HCT116 (cell line): ENCODE data around the gene TRDMT1. TPM values are rescaled to one million over a fixed set of nuclear protein-coding genes. Genes with fewer than 3 reads are reported as not detected.

Source experiments
- ATAC-seq: fragments of 200-7000 bp; cut with Tn5 transposase; 2 replicates; pipeline ENCODE4 v1.9.1; 2020; ENCODE audit warnings: mild to moderate bottlenecking, moderate library complexity
- BruUV-seq: library from RNA; stranded (reverse); fragments of 400-500 nt; replicated peaks from 2 replicates; lab custom pipeline; 2021; lab: Mats Ljungman, UMichigan
- CTCF ChIA-PET: fragments of 300-600 bp; sonication (Branson Sonifier 250); formaldehyde crosslinking; loops from one replicate; lab custom pipeline; 2021; ENCODE audit warnings: antibody characterized with exemption; lab: Charles Lee
- POLR2A ChIA-PET: fragments of 300-600, 350-600 bp; sonication (Branson Sonifier 250); formaldehyde crosslinking; loops from one replicate; lab custom pipeline; 2021; ENCODE audit warnings: antibody characterized with exemption; lab: Charles Lee
- RAD21 ChIA-PET, 2 experiments: fragments of 300-600 bp; sonication (Branson Sonifier 250); formaldehyde crosslinking; loops; one replicate each; lab custom pipeline; 2023; ENCODE audit warnings: low total read pairs in 2 of 2; ENCODE audit not compliant: uncharacterized antibody in 2 of 2, unreplicated experiment in 2 of 2, low non-redundant PET in 1 of 2; lab: Charles Lee
- DNase-seq: peaks from one replicate; pipeline ENCODE4 v3.0.0-alpha.2; 2010; ENCODE audit warnings: low read depth, low spot score
- H2AFZ ChIP-seq: fragments of 200-600 bp; shearing (Covaris generic), sonication (generic); 2 replicates; pipeline ENCODE4 v1.6.1; 2017; ENCODE audit warnings: low read depth, mixed run types, mixed read lengths, antibody characterized with exemption, low read length; ENCODE audit not compliant: poor library complexity, severe bottlenecking
- H3K27ac ChIP-seq: 2 replicates; pipeline ENCODE4 v1.5.1; 2012; ENCODE audit warnings: low read depth, low read length
- H3K27me3 ChIP-seq: fragments of 200-600 bp; sonication (generic); 2 replicates; pipeline ENCODE4 v1.6.1; 2016; ENCODE audit warnings: mixed run types, low read length, mixed read lengths; ENCODE audit not compliant: insufficient read depth
- H3K36me3 ChIP-seq, 2 experiments: fragments of 200-500 bp in 1 of 2; fragments of 200-600 bp in 1 of 2; sonication (Bioruptor generic) in 1 of 2; sonication (generic) in 1 of 2; 2 replicates each; pipeline versions ENCODE4 v1.5.1 to v1.6.1; 2014 to 2016; ENCODE audit warnings: low read length in 2 of 2, inconsistent platforms in 1 of 2, mixed read lengths in 1 of 2, mixed run types in 1 of 2; ENCODE audit not compliant: insufficient read depth in 2 of 2, control insufficient read depth in 1 of 2
- H3K4me1 ChIP-seq, 2 experiments: fragments of 200-600 bp in 1 of 2; sonication (generic) in 1 of 2; 2 replicates each; pipeline versions ENCODE4 v1.5.1 to v1.6.1; 2012 to 2017; ENCODE audit warnings: low read length in 2 of 2, inconsistent platforms in 1 of 2, mild to moderate bottlenecking in 1 of 2, mixed read lengths in 1 of 2, mixed run types in 1 of 2, moderate library complexity in 1 of 2; ENCODE audit not compliant: insufficient read depth in 2 of 2, control insufficient read depth in 1 of 2
- H3K4me2 ChIP-seq: fragments of 200-600 bp; sonication (generic); 2 replicates; pipeline ENCODE4 v1.6.1; 2017; ENCODE audit warnings: mixed run types, low read length, mixed read lengths
- H3K4me3 ChIP-seq, 2 experiments: fragments of 200-600 bp in 1 of 2; sonication (generic) in 1 of 2; replicated peaks in 1 of 2; 2 replicates each; pipeline ENCODE4 v1.5.1; 2011 to 2016; ENCODE audit warnings: low read length in 2 of 2, control low read depth in 1 of 2, low read depth in 1 of 2, mild to moderate bottlenecking in 1 of 2, mixed read lengths in 1 of 2, mixed run types in 1 of 2
- H3K79me2 ChIP-seq: fragments of 200-600 bp; sonication (generic); 2 replicates; pipeline ENCODE4 v1.6.1; 2017; ENCODE audit warnings: mild to moderate bottlenecking, mixed run types, low read length, moderate library complexity, mixed read lengths; ENCODE audit not compliant: insufficient read depth
- H3K9ac ChIP-seq: fragments of 200-600 bp; sonication (generic); 2 replicates; pipeline ENCODE4 v1.6.1; 2016; ENCODE audit warnings: low read length, mixed read lengths
- H3K9me2 ChIP-seq: fragments of 200-600 bp; sonication (generic), shearing (Covaris generic); 2 replicates; pipeline ENCODE4 v1.6.1; 2017; ENCODE audit warnings: mixed run types, mild to moderate bottlenecking, moderate library complexity; ENCODE audit not compliant: insufficient read depth
- H3K9me3 ChIP-seq, 2 experiments: fragments of 200-500 bp in 1 of 2; fragments of 200-600 bp in 1 of 2; sonication (Bioruptor generic) in 1 of 2; sonication (generic) in 1 of 2; 2 replicates each; pipeline ENCODE4 v1.6.1; 2014 to 2017; ENCODE audit warnings: low read length in 2 of 2, mixed read lengths in 2 of 2, inconsistent platforms in 1 of 2, low read depth in 1 of 2, mild to moderate bottlenecking in 1 of 2, mixed run types in 1 of 2, moderate library complexity in 1 of 2; ENCODE audit not compliant: control insufficient read depth in 1 of 2, insufficient read depth in 1 of 2
- H4K20me1 ChIP-seq: fragments of 200-600 bp; sonication (generic), shearing (Covaris generic); 2 replicates; pipeline ENCODE4 v1.6.1; 2017; ENCODE audit warnings: mixed run types, mild to moderate bottlenecking, moderate library complexity; ENCODE audit not compliant: insufficient read depth
- CEBPB ChIP-seq: IDR thresholded peaks from 2 replicates; pipeline ENCODE4 v1.6.1; 2012; ENCODE audit warnings: low read depth
- ELF1 ChIP-seq: IDR thresholded peaks from 2 replicates; pipeline ENCODE4 v1.6.1; 2012; ENCODE audit warnings: low read depth, borderline replicate concordance
- EZH2 ChIP-seq: fragments of 200-600 bp; sonication (generic); IDR thresholded peaks from 2 replicates; pipeline ENCODE4 v1.6.1; 2017; ENCODE audit warnings: antibody characterized with exemption, mixed run types
- EZH2phosphoT487 ChIP-seq: fragments of 200-600 bp; IDR thresholded peaks from 2 replicates; pipeline ENCODE4 v1.6.1; 2018; ENCODE audit warnings: antibody characterized with exemption, borderline replicate concordance
- FOSL1 ChIP-seq: IDR thresholded peaks from 2 replicates; pipeline ENCODE4 v1.6.1; 2012; ENCODE audit warnings: low read depth
- POLR2A ChIP-seq: IDR thresholded peaks from 2 replicates; pipeline ENCODE4 v1.7.0; 2011; ENCODE audit warnings: borderline replicate concordance; ENCODE audit not compliant: insufficient read depth, insufficient read length; ENCODE audit errors: extremely low read depth
- RAD21 ChIP-seq: IDR thresholded peaks from 2 replicates; pipeline ENCODE4 v1.6.1; 2012; ENCODE audit warnings: low read depth, mild to moderate bottlenecking
- SIN3A ChIP-seq: IDR thresholded peaks from 2 replicates; pipeline ENCODE4 v1.6.1; 2012; ENCODE audit warnings: low read depth
- SP1 ChIP-seq: IDR thresholded peaks from 2 replicates; pipeline ENCODE4 v1.6.1; 2012; ENCODE audit warnings: low read depth
- SRF ChIP-seq: IDR thresholded peaks from 2 replicates; pipeline ENCODE4 v1.6.1; 2012; ENCODE audit warnings: low read depth
- TCF7L2 ChIP-seq: IDR thresholded peaks from 2 replicates; pipeline ENCODE4 v1.7.0; 2011; ENCODE audit warnings: borderline replicate concordance, inconsistent platforms; ENCODE audit not compliant: insufficient read depth, insufficient read length; ENCODE audit errors: extremely low read depth
- ZBTB33 ChIP-seq: IDR thresholded peaks from 2 replicates; pipeline ENCODE4 v1.6.1; 2011; ENCODE audit warnings: mild to moderate bottlenecking, low read length, moderate library complexity; ENCODE audit not compliant: insufficient replicate concordance; ENCODE audit errors: extremely low read depth
- ZFX ChIP-seq: fragments of 450-650 bp; IDR thresholded peaks from 2 replicates; pipeline ENCODE4 v1.6.1; 2017
- ZNF274 ChIP-seq: fragments of 200-500 bp; sonication (Bioruptor generic); IDR thresholded peaks from 2 replicates; pipeline ENCODE4 v1.6.1; 2014; ENCODE audit warnings: mild to moderate bottlenecking, low read depth, low read length, inconsistent platforms
- intact Hi-C: fragments of 100-400 bp; cut with micrococcal nuclease; formaldehyde crosslinking; loops from 2 replicates; pipeline ENCODE4 v1.10.0; 2022
- total RNA-seq: library from RNA; stranded (reverse); gene quantifications from one replicate; pipeline ENCODE4 v1.2.1, GENCODE V29; 2021; ENCODE audit not compliant: unreplicated experiment
- TF ChIP-seq, protein P1 (sequence below), 3 experiments: fragments of 200-600 bp in 1 of 3; sonication (generic) in 1 of 3; IDR thresholded peaks in 2 of 3; conservative IDR thresholded peaks in 1 of 3; 2 replicates each; pipeline ENCODE4 v1.5.1; 2012 to 2017; ENCODE audit warnings: low read depth in 2 of 3, low read length in 2 of 3, antibody characterized with exemption in 1 of 3, borderline replicate concordance in 1 of 3, control low read depth in 1 of 3, mild to moderate bottlenecking in 1 of 3, mixed read lengths in 1 of 3, mixed run types in 1 of 3, moderate library complexity in 1 of 3; ENCODE audit not compliant: insufficient read depth in 1 of 3
- TF ChIP-seq, protein P2 (sequence below): IDR thresholded peaks from 2 replicates; pipeline ENCODE4 v1.6.1; 2012

TRDMT1 gene
- total RNA-seq, 1 experiment from 2014 or later = 8.6 TPM

DNA sequence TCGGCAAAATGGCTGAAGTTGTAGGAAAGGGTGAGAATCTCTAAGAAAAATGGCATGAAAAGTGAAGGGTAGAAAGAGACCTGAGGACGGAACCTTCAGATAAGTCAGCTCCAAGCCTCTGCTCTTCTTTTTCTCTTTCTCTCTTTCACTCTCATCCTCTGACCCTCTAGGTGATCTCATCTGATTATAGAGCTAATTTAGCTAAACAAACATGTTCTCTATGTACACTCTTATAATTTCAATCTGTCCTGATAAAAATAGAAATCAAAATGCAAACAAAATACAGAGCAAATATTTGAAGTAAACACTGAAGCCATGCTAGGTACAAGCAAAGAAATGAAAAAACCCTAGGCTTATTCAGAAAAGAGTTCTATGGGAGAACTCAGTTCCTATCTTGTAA, 57.4 kb downstream of the TRDMT1 start:
- Histone ChIP-seq H3K4me1 (no peaks in the 10 kb centered on the region), H3K36me3 (no peaks in the 10 kb centered on the region), H3K4me3 (no peak overlapping the region), H3K4me2 (no peak overlapping the region), H3K9me3 (no peaks in the 10 kb centered on the region), H2AFZ (no peak overlapping the region), H3K9me2 (no peaks in the 10 kb centered on the region), H4K20me1 (no peaks in the 10 kb centered on the region), H3K9ac (no peak overlapping the region), H3K27ac (no peak overlapping the region), H3K79me2 (no peaks in the 10 kb centered on the region), H3K27me3 (no peaks in the 10 kb centered on the region)
- ChIA-PET RAD21 (no interaction called here), CTCF (no interaction called here), POLR2A (no interaction called here)
- no TSS peak for BruUV-seq
- DNase-seq = no peak
- intact Hi-C loops = no loop called here
- TF ChIP-seq, protein P1, sequence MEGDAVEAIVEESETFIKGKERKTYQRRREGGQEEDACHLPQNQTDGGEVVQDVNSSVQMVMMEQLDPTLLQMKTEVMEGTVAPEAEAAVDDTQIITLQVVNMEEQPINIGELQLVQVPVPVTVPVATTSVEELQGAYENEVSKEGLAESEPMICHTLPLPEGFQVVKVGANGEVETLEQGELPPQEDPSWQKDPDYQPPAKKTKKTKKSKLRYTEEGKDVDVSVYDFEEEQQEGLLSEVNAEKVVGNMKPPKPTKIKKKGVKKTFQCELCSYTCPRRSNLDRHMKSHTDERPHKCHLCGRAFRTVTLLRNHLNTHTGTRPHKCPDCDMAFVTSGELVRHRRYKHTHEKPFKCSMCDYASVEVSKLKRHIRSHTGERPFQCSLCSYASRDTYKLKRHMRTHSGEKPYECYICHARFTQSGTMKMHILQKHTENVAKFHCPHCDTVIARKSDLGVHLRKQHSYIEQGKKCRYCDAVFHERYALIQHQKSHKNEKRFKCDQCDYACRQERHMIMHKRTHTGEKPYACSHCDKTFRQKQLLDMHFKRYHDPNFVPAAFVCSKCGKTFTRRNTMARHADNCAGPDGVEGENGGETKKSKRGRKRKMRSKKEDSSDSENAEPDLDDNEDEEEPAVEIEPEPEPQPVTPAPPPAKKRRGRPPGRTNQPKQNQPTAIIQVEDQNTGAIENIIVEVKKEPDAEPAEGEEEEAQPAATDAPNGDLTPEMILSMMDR (IDR thresholded peaks at IDR 0.05 in 2 of 3, conservative IDR thresholded peaks at IDR 0.05 in 1 of 3; ENCODE audit: borderline replicate concordance in 1 of 3, insufficient read depth in 1 of 3, low read depth in 2 of 3, low read length in 2 of 3) = no peak
- TF ChIP-seq EZH2 (no peak), ZNF274 (no peak), POLR2A (no peak), CEBPB (no peak), EZH2phosphoT487 (no peak), SP1 (no peak), SRF (no peak), SIN3A (no peak)
- ATAC-seq = no peak

DNA sequence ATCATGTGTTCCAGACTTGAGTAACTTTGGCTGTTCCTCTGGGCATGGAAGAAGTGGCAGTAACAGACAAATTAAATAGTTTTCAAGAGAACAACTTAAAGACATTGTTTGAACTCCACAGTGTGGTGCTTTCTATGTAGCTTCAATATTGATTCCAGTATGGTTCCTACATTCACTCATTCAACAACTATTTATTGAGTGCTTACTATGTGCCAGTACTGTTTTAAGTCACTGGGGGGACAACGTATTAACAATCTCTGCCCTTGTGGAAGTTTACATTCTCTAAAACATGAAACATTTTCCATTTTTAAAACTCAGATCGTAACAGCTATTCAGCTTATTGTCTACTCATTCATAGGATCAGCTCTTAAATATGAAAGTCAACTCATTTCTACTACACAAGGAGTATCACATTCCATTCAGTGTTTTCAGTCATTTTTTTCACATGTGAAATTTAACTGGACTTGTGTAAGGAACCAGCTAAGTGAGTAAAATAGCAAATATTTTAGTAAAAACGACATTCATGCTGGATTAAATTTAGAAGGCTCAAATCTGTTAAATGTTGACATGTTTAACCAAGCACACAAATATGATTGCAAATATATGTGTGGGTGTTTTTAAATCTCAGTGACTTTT, 58.3 kb downstream of the TRDMT1 start:
- Histone ChIP-seq H3K79me2 (no peaks in the 10 kb centered on the region), H3K27me3 (no peaks in the 10 kb centered on the region), H3K9me2 (no peaks in the 10 kb centered on the region), H4K20me1 (no peaks in the 10 kb centered on the region), H3K27ac (no peak overlapping the region), H2AFZ (no peak overlapping the region), H3K9ac (no peak overlapping the region), H3K9me3 (no peaks in the 10 kb centered on the region), H3K36me3 (no peaks in the 10 kb centered on the region), H3K4me3 (no peak overlapping the region), H3K4me1 (no peaks in the 10 kb centered on the region), H3K4me2 (no peak overlapping the region)
- ATAC-seq = no peak
- POLR2A ChIA-PET = no interaction called here
- CTCF ChIA-PET = no interaction called here
- BruUV-seq = no TSS peak
- DNase-seq = no peak
- intact Hi-C loops = no loop called here
- RAD21 ChIA-PET = no interaction called here
- TF ChIP-seq ZNF274 (no peak), SIN3A (no peak), FOSL1 (no peak), TCF7L2 (no peak), ZBTB33 (no peak), ELF1 (no peak), RAD21 (no peak), CEBPB (no peak), ZFX (no peak), SRF (no peak), EZH2phosphoT487 (no peak), SP1 (no peak)
- TF ChIP-seq, protein P2, sequence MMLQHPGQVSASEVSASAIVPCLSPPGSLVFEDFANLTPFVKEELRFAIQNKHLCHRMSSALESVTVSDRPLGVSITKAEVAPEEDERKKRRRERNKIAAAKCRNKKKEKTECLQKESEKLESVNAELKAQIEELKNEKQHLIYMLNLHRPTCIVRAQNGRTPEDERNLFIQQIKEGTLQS = no peak
